ENCODE results near the gene RNF207.

Gene RNF207

GRCh38 chr1:6175411-6175828, 30.5 kb upstream of the RNF207 start:
- DNase-seq = no peak

- no peak for DNase-seq
Observed at GRCh38 chr1:6176779-6177178, 29.1 kb upstream of the RNF207 start.

GRCh38 chr1:6177681-6178380, 28.1 kb upstream of the RNF207 start:
- DNase-seq = no peak

- no peak for DNase-seq
Observed at GRCh38 chr1:6178751-6179563, 27.0 kb upstream of the RNF207 start.

GRCh38 chr1:6179564-6180175, 26.2 kb upstream of the RNF207 start:
- no peak for DNase-seq

GRCh38 chr1:6180268-6180706, 25.6 kb upstream of the RNF207 start, which contains the start of gene CHD5:
CHD5 (minus strand) TSS chr1:6180321; CDS start chr1:6180023, 298 bp downstream.
- DNase-seq = no peak

- no peak for DNase-seq
Observed at GRCh38 chr1:6180707-6181311, 25.1 kb upstream of the RNF207 start.

- DNase-seq = no peak
Observed at GRCh38 chr1:6181347-6181770, 24.6 kb upstream of the RNF207 start.

- DNase-seq = no peak
Observed at GRCh38 chr1:6183520-6183989, 22.4 kb upstream of the RNF207 start.

- no peak for DNase-seq
Observed at GRCh38 chr1:6184083-6184783, 21.7 kb upstream of the RNF207 start.

- DNase-seq = no peak
Observed at GRCh38 chr1:6185151-6185550, 20.8 kb upstream of the RNF207 start.

- no peak for DNase-seq
Observed at GRCh38 chr1:6185635-6186382, 20.1 kb upstream of the RNF207 start.

- DNase-seq = no peak
Observed at GRCh38 chr1:6188466-6188865, 17.5 kb upstream of the RNF207 start.

GRCh38 chr1:6191968-6192367, 14.0 kb upstream of the RNF207 start:
- DNase-seq = no peak

GRCh38 chr1:6197746-6198427, 8.0 kb upstream of the RNF207 start:
- DNase-seq = no peak

- no peak for DNase-seq
Observed at GRCh38 chr1:6198646-6199297, 7.1 kb upstream of the RNF207 start.

GRCh38 chr1:6199298-6200187, 6.4 kb upstream of the RNF207 start, which contains the start of gene RPL22:
RPL22 (minus strand) TSS chr1:6199595; CDS start chr1:6199573, 22 bp downstream.
- peak; percentile 97 for DNase-seq

- no peak for DNase-seq
Observed at GRCh38 chr1:6200188-6200809, 5.6 kb upstream of the RNF207 start.

- DNase-seq = no peak
Observed at GRCh38 chr1:6202256-6202655, 3.7 kb upstream of the RNF207 start.

Measured in NCI-H2029 treated with DMSO at 0.1 percent for 48 hours (cell line).